ENCODE results near the gene LTBP1.

Gene LTBP1

GRCh38 chr2:33121925-33122324 is 175.2 kb downstream of the LTBP1 start:
- no peak for DNase-seq

GRCh38 chr2:33122726-33123125 is 176.0 kb downstream of the LTBP1 start:
- DNase-seq: no peak

- DNase-seq: no peak
Observed at GRCh38 chr2:33123216-33123615, 176.5 kb downstream of the LTBP1 start.

DNA sequence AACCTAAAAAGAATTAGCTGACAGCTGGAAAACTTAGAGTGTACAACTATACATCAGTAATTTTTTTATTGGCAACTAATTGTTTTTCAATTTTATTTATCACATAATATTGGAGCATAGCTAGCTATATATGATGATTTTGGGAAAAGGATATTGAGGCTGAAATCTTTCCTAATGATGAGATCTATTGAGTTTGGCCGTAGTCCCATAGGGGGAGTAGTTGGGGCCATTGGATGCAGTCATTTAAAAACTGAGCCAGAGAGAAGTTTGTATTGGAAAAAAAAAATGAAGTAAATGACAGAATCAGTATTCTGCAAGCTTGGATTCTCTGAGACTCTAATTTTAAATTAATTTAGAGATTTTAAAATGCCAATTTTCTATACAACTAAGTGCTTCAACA is 179.8 kb downstream of the LTBP1 start:
- no peak for DNase-seq

GRCh38 chr2:33126958-33127357 is 180.2 kb downstream of the LTBP1 start:
- no peak for DNase-seq

DNA sequence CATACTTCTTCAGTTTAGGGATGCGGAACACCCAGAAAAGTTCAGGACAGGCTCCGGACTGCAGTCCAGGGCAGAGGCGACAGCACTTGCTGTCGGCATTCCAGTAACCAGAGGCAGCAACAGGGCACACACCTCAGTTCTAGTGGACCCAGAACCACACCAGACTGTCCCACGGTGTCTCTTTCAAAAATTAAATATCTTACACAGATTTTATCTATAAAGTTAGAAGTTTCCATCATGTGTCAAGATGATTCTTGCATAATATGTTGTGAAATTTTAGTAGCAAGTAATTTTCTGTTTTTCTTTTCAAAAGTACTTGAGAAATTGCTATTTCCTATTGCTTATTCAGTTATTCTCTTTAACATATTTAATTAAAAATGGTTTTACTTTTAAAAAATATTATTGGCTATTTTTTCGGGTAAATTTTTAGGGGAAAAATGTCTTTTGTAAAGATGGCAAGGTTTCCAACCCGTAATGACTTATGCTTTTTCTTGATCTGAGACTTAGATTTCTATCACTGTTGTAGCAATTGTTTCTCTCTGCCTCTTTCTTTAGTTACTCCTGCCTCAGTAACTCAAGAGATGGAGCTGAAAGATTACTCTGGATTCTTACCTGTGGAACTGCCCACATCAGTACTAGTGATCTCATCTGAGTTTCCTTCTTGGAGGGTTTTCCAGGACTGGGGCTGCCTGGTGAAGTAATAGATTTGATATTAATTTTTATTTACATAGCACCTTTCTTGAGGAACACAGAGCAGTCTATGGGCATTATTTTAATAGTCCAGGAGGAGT is 182.7 kb downstream of the LTBP1 start:
- no peak for DNase-seq

DNA sequence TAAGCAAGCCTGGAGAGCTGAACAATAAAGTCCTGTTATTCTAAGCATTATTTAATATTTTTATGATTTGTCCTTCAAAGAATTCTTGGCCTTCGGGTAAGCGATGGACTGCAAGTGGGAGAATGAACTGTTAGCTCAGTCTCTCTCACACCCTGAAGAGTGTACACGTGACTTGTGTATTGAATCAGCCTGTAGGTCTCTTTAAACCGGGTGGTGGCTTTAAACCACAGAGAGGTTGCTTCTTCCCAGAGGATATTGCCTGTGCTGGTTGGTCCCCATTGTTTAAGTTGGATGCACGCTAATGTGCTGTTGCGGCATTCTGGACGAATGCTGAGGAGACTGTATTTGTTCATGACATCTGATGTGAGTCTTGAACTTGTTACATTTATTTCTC is 183.3 kb downstream of the LTBP1 start:
- DNase-seq: no peak

DNA sequence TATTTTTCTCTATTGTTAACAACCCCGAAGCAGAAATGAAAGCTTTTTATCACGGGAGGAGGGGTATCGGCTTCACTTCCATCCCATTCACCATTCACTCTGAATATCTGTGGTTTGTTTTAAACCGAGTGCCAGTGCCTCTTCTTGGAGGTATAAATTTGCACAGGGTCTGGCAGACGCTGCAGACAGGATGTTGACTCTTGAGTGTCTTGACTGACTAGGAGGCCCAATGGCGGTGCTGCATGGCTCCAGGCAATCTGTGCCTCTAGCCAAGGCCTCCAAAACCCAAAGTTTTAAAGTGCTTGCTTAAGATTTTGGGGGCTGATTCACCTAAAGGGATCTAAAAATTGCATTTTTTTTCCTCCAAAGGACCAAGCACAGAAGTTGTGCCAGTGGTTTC is 183.8 kb downstream of the LTBP1 start:
- DNase-seq: no peak

DNA sequence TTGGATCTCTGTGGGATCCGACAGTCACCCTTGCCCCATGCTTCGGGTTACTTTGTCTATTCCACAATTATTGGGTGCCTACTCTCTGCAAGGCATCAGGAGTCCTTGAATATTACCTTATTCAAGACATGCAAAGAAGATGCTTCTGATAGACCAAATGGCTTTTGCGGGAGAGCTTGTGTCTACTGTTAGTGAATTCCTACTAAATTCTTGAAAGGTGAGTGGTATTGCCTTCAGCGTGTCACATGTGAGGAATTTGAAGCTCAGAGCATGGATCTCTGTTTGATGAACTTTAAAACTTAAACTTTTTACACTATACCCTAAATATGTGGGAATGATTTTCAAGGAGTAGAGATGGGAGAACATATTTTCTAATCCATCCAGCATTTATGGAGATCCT is 184.4 kb downstream of the LTBP1 start:
- no peak for DNase-seq

DNA sequence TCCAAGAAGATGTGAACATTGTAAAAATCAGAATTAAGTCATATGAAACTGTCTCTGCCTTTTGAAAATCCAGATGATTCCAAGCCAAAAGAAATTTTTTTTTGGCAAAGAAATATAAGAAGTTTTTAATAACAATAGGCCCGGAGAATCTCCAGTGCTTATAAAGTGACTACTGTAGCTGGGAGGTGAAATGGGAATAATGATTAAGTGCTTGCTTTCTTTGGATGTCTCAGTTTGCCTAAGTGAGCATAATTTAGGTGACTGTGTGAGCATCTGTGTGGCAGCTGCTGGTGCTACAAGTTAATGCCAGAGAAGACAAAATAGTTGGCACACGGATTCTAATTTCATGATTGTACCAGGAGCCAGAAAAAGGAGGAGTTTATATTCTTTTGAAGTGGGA is 185.0 kb downstream of the LTBP1 start:
- DNase-seq: no peak

DNA sequence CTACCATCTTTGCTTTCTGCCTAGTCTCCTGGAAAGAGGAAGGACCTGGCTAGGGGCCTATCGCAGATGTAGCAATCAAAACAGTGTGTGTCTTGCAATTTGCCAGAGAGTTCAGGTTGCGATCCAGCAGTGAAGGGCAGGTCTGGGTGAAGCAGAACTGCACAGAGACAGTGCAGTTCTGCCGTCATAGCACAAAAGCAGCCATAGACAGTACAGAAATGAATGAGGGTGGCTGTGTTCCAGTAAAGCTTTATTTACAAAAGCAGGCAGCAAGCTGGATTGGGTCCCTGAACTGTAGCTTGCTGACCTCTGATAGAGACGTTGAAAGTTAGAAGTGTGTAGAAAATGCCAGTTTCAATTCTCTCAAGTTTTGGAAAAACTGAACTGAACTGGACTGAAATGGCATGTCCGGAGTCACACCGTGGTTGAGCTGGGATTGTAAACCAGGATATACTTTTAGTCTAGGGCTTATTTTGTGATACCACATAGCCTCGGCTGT is 186.8 kb downstream of the LTBP1 start:
- DNase-seq: no peak

- DNase-seq: no peak
Observed at GRCh38 chr2:33134086-33134771, 187.5 kb downstream of the LTBP1 start.

GRCh38 chr2:33134791-33135560 is 188.2 kb downstream of the LTBP1 start:
- DNase-seq: no peak

- no peak for DNase-seq
Observed at GRCh38 chr2:33135645-33136044, 188.9 kb downstream of the LTBP1 start.

- DNase-seq: no peak
Observed at GRCh38 chr2:33136056-33136455, 189.3 kb downstream of the LTBP1 start.

- no peak for DNase-seq
Observed at GRCh38 chr2:33136566-33136965, 189.8 kb downstream of the LTBP1 start.

GRCh38 chr2:33137331-33137730 is 190.6 kb downstream of the LTBP1 start:
- DNase-seq: no peak

- DNase-seq: no peak
Observed at GRCh38 chr2:33139949-33140348, 193.2 kb downstream of the LTBP1 start.

DNA sequence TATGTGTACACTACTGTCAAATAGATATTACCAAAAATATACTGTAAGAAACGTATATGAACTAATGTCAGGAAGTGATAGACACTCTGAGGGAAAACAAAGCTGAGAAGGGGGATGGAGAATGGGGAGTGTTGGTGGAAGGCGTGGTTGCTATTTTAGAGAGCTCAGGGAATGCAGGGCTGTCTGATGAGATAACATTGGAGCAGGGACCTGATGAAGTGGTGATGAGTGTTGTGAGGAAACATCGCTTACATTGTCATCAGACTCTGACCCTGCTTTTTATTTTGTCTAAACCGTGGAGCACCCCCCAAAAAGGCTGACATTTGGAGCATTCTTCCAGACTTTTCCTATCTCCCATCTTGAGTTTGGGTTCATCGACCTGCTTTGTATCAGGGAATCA is 194.7 kb downstream of the LTBP1 start:
- no peak for DNase-seq

DNA sequence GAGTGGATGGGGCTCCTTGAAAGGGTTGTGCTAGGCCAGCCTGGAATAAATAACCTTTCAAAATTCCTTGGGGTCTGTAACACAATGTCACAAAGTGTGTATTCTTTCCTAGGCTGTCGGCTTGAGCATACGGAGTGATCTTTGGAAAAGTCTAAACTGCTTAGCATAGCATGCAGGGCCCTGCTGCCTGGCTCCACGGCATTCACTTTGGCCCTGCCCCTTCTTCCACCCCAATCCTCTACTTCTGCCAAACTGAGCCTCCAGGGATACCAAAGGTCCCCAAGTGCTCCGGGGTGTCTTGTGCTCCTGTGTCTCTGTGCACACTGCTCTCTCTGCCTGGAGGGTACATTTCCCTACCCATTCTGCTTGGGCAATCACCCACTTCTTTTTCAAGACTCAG is 196.1 kb downstream of the LTBP1 start:
- DNase-seq: no peak

- no peak for DNase-seq
Observed at GRCh38 chr2:33144243-33144642, 197.5 kb downstream of the LTBP1 start.

- no peak for DNase-seq
Observed at GRCh38 chr2:33145459-33145858, 198.7 kb downstream of the LTBP1 start.

GRCh38 chr2:33146102-33146501 is 199.3 kb downstream of the LTBP1 start:
- DNase-seq: no peak

- DNase-seq: no peak
Observed at GRCh38 chr2:33153008-33153407, 206.3 kb downstream of the LTBP1 start.

All from effector CD4-positive, alpha-beta T cell (primary cell).